OCI-LY7 (cell line): ENCODE results near the gene MRPS25. TPM values are rescaled to one million over a fixed set of nuclear protein-coding genes. Genes with fewer than 3 reads are reported as not detected.

ENCODE experiments used
- BruUV-seq: library from RNA; stranded (reverse); fragments of 400-500 nt; replicated peaks from 2 replicates; lab custom pipeline; 2021; lab: Mats Ljungman, UMichigan
- CTCF ChIA-PET: fragments of 300-600 bp; sonication (Branson Sonifier 250); formaldehyde crosslinking; loops from one replicate; lab custom pipeline; 2022; ENCODE audit warnings: antibody characterized with exemption; ENCODE audit not compliant: unreplicated experiment; lab: Charles Lee
- POLR2A ChIA-PET: fragments of 300-600 bp; sonication (Branson Sonifier 250); formaldehyde crosslinking; loops from one replicate; lab custom pipeline; 2022; ENCODE audit warnings: antibody characterized with exemption; lab: Charles Lee
- DNase-seq: peaks from one replicate; pipeline ENCODE4 v3.0.0-alpha.2; 2015; ENCODE audit warnings: low spot score
- H2AFZ ChIP-seq: fragments of 200-600 bp; sonication (generic), shearing (Covaris generic); 2 replicates; pipeline ENCODE4 v1.6.1; 2014; ENCODE audit warnings: mild to moderate bottlenecking, antibody characterized with exemption, low read length, moderate library complexity
- H3K27ac ChIP-seq: fragments of 200-600 bp; sonication (generic); 2 replicates; pipeline ENCODE4 v1.5.1; 2014; ENCODE audit warnings: mixed run types, low read depth, mild to moderate bottlenecking, moderate library complexity, low read length, inconsistent platforms; ENCODE audit not compliant: poor library complexity, severe bottlenecking
- H3K36me3 ChIP-seq: fragments of 200-600 bp; sonication (generic); 2 replicates; pipeline ENCODE4 v1.6.1; 2014; ENCODE audit warnings: mild to moderate bottlenecking, antibody characterized with exemption, low read length, moderate library complexity, mixed read lengths; ENCODE audit not compliant: insufficient read depth
- H3K4me1 ChIP-seq: fragments of 200-600 bp; sonication (generic); 2 replicates; pipeline ENCODE4 v1.5.1; 2014; ENCODE audit warnings: mild to moderate bottlenecking, low read length; ENCODE audit not compliant: insufficient read depth, poor library complexity, severe bottlenecking
- H3K4me2 ChIP-seq: fragments of 200-600 bp; sonication (generic); 2 replicates; pipeline ENCODE4 v1.6.1; 2014; ENCODE audit warnings: mild to moderate bottlenecking, low read length
- H3K4me3 ChIP-seq: fragments of 200-600 bp; sonication (generic); 2 replicates; pipeline ENCODE4 v1.5.1; 2014; ENCODE audit warnings: mild to moderate bottlenecking, low read depth, low read length; ENCODE audit not compliant: poor library complexity, severe bottlenecking
- H3K79me2 ChIP-seq: fragments of 200-600 bp; sonication (generic); 2 replicates; pipeline ENCODE4 v1.6.1; 2016; ENCODE audit warnings: low read depth, mild to moderate bottlenecking, low read length, moderate library complexity, mixed read lengths; ENCODE audit not compliant: insufficient read depth
- H3K9me2 ChIP-seq: fragments of 200-600 bp; sonication (generic); 2 replicates; pipeline ENCODE4 v1.6.1; 2016; ENCODE audit warnings: mild to moderate bottlenecking, low read length, mixed read lengths; ENCODE audit not compliant: insufficient read depth
- H3K9me3 ChIP-seq: fragments of 200-600 bp; sonication (generic); 2 replicates; pipeline ENCODE4 v1.6.1; 2014; ENCODE audit warnings: mild to moderate bottlenecking, mixed run types, low read length, mixed read lengths
- H4K20me1 ChIP-seq: fragments of 200-600 bp; sonication (generic); 2 replicates; pipeline ENCODE4 v1.6.1; 2014; ENCODE audit warnings: mild to moderate bottlenecking, antibody characterized with exemption, low read length, moderate library complexity, mixed read lengths; ENCODE audit not compliant: insufficient read depth
- CTCF ChIP-seq: fragments of 200-600 bp; sonication (generic); conservative IDR thresholded peaks from 2 replicates; pipeline ENCODE4 v1.5.1; 2014; ENCODE audit warnings: mild to moderate bottlenecking, antibody characterized with exemption, low read length, moderate library complexity, mixed read lengths
- EZH2phosphoT487 ChIP-seq: fragments of 200-600 bp; sonication (generic); IDR thresholded peaks from 2 replicates; pipeline ENCODE4 v1.6.1; 2018; ENCODE audit warnings: low read depth, borderline replicate concordance, mild to moderate bottlenecking, mixed run types, antibody characterized with exemption, low read length, moderate library complexity, mixed read lengths
- intact Hi-C: fragments of 100-400 bp; cut with micrococcal nuclease; formaldehyde crosslinking; loops from one replicate; pipeline ENCODE4 v1.10.0; 2022; ENCODE audit not compliant: unreplicated experiment
- total RNA-seq, 2 experiments: library from RNA; depleted of rRNA in 1 of 2; stranded (reverse); fragments of >200 nt in 1 of 2; shearing (Covaris generic) in 1 of 2; gene quantifications; 2 replicates each; pipeline ENCODE4 v1.2.3, GENCODE V29; 2014 to 2022

The MRPS25 gene
- total RNA-seq, 2 experiments from 2014 or later = 53.6 to 129 TPM

GRCh38 chr3:15098503-15099363 is 33.6 kb upstream of the MRPS25 start, which contains the start of gene RBSN:
Gene RBSN (minus strand): TSS chr3:15099148. CDS start chr3:15096120, 3,028 bp downstream.
- no peaks in the 10 kb centered on the region for H3K9me2 ChIP-seq
- peak within 1 kb of the TSS; percentile 90 for H3K4me2 ChIP-seq
- H4K20me1 ChIP-seq = peaks cover 6% of the 10 kb centered on the region
- H3K27ac ChIP-seq = peak within 1 kb of the TSS; percentile 39
- peak; percentile 97 for DNase-seq
- peak within 1 kb of the TSS; percentile 88 for H2AFZ ChIP-seq
- no TSS peak for BruUV-seq
- TF ChIP-seq EZH2phosphoT487 (no peak), CTCF (no peak)
- ChIA-PET CTCF (interaction anchor here (1.3 kb wide), 1 partner anchor 48 kb away, joined by 3 read pairs; no protein-coding TSS in a partner anchor), POLR2A (interaction anchor here (0.5 to 1.4 kb wide), 4 partner anchors 19 to 46 kb away, joined by 3 to 6 read pairs (median 4); partner anchors contain the start of gene MRPS25)
- intact Hi-C loops = loop anchor here (2.0 to 5.0 kb wide), 5 partner anchors 48 to 666 kb away; partner anchors contain the start of genes CAPN7 and NR2C2
- peaks cover 23% of the 10 kb centered on the region; the same call in 1 of the 2 replicates for H3K79me2 ChIP-seq
- peaks cover 32% of the 10 kb centered on the region for H3K36me3 ChIP-seq
- H3K9me3 ChIP-seq = no peaks in the 10 kb centered on the region
- peaks cover 16% of the 10 kb centered on the region for H3K4me1 ChIP-seq
- peak within 1 kb of the TSS; percentile 88 for H3K4me3 ChIP-seq

- peak overlapping the region; percentile 88 for H3K4me3 ChIP-seq
- peaks cover 6% of the 10 kb centered on the region for H4K20me1 ChIP-seq
- peak overlapping the region; percentile 85 for H3K4me2 ChIP-seq
- peak overlapping the region; percentile 88; the same call in 1 of the 2 replicates for H2AFZ ChIP-seq
- H3K36me3 ChIP-seq = peaks cover 40% of the 10 kb centered on the region
- no peak for TF ChIP-seq EZH2phosphoT487
- BruUV-seq = no TSS peak
- POLR2A ChIA-PET = interaction anchor here (0.5 to 0.7 kb wide), 2 partner anchors 20 to 33 kb away, joined by 3 to 5 read pairs; partner anchors contain the start of gene MRPS25
- peak; percentile 59 for DNase-seq
- CTCF ChIA-PET = interaction anchor here (0.6 kb wide), 1 partner anchor 105 kb away, joined by 3 read pairs; no protein-coding TSS in a partner anchor
- peaks cover 23% of the 10 kb centered on the region; the same call in 1 of the 2 replicates for H3K79me2 ChIP-seq
- intact Hi-C loops = loop anchor here (2.0 to 5.0 kb wide), 5 partner anchors 47 to 666 kb away; partner anchors contain the start of genes CAPN7 and NR2C2
- peak overlapping the region; percentile 39 for H3K27ac ChIP-seq
- H3K4me1 ChIP-seq = peaks cover 16% of the 10 kb centered on the region
- H3K9me3 ChIP-seq = no peaks in the 10 kb centered on the region
- no peaks in the 10 kb centered on the region for H3K9me2 ChIP-seq
These were observed 32.8 kb upstream of the MRPS25 start for GRCh38 chr3:15097891-15098290.

- no peaks in the 10 kb centered on the region for H3K9me3 ChIP-seq
- no peak for TF ChIP-seq EZH2phosphoT487
- TF ChIP-seq CTCF = no peak
- ChIA-PET POLR2A (interaction anchor here (0.6 kb wide), 1 partner anchor 10 kb away, joined by 3 read pairs; no protein-coding TSS in a partner anchor), CTCF (no interaction called here)
- H3K9me2 ChIP-seq = no peaks in the 10 kb centered on the region
- H3K79me2 ChIP-seq = peaks cover 23% of the 10 kb centered on the region; the same call in 1 of the 2 replicates
- no peak for DNase-seq
- H3K27ac ChIP-seq = no peak overlapping the region
- BruUV-seq = TSS peak; percentile 20
- H3K4me2 ChIP-seq = no peak overlapping the region
- H2AFZ ChIP-seq = no peak overlapping the region
- peaks cover 16% of the 10 kb centered on the region for H3K4me1 ChIP-seq
- intact Hi-C loops = loop anchor here (5.0 kb wide), 3 partner anchors 149 to 664 kb away; partner anchors contain the start of gene NR2C2
- peaks cover 56% of the 10 kb centered on the region for H3K36me3 ChIP-seq
- no peak overlapping the region for H3K4me3 ChIP-seq
- H4K20me1 ChIP-seq = peaks cover 6% of the 10 kb centered on the region
These were observed 30.9 kb upstream of the MRPS25 start for GRCh38 chr3:15096046-15096445.
